Measurements from ENCODE around the gene COX7A2L. TPM values are rescaled to one million over a fixed set of nuclear protein-coding genes. Genes with fewer than 3 reads are reported as not detected.
"Not testable (repeated sequence)": the region's sequence is repeated elsewhere in the genome, so short reads cannot be mapped to it uniquely, and the experiment has no call there.

Gene COX7A2L
- total RNA-seq, 1 experiment from 2014 or later = 216 TPM

DNA sequence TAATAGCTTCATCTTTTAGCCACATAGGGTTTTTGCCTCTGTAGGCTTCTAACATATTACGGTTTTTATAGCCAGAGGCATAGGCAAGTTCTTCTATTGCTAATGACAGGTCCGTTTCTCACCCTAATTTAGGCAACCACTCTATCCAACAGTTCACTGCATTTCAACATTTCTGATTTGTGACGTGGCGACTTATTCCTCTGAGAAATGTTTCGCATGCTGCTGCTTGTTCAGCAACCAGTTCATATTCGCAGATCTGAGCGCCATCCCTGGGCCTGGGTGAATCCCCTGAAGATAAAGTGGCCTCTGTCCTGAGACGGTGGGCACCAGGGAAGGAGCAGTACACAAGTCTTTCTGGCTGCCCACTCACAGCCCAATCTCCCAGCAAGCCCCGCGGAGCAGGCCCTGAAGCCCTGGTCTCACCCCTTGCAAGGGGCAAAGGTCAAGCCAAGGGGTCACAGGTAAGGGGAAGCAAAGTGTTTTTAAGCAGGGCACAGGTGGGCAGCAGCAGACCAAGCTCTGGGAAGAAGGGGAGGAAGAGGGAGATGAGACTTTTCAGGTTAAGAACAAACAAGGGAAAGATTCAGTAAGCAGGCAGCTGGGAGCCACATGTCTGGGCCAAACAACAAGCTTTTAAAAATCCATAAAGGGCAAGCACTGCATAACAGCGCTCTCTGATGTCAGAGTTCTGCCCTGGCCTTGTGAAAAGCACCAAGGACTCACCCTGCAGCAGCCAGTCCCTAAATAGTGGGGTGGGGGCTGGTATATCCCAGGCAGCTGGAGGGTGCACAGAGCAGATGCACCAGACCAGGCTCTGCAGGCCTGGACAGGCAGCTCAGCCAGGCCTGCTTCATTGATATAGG lies 10.8 kb upstream of the COX7A2L start:
- in situ Hi-C loops (cut with HindIII; ENCODE audit: low pct_unique_long_range_greater_than_20kb, low sequenced_read_pairs) = no loop called here
- DNase-seq (ENCODE audit: low read depth) = no peak

DNA sequence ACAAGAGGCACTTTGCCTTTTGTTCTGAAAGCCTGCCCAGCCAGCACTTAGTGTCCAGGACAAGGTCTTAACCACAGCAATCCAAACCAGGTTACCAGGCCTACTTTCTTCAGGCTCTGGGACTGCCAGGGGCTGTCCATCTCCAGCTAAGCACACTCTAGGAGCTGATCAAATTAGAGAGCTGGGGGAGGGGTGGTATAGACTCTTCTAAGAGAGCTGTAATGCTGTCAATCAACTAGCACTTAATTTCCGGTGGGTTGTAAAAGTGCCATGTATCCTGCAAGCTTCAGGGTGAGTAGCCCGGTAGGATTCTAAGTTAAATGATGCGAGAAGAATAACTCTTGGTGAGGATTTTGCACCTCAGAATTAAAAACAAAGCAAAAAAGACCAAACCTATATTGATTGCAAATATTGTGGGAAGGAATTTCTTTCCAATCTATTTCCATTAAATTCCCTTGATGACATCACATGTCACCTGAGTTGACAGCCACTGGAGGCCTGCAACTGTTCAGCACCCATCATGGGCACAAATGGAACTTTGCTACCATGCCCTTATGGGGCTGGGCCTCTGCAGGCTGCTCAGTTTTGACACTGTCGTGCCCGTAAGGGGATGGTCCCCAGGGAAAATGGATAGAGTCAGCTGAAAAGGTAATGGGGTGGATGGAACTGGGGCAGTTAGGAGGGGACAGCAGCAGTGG lies 8.7 kb upstream of the COX7A2L start:
- in situ Hi-C loops (cut with HindIII; ENCODE audit: low pct_unique_long_range_greater_than_20kb, low sequenced_read_pairs) = no loop called here
- no peak for DNase-seq (ENCODE audit: low read depth)

DNA sequence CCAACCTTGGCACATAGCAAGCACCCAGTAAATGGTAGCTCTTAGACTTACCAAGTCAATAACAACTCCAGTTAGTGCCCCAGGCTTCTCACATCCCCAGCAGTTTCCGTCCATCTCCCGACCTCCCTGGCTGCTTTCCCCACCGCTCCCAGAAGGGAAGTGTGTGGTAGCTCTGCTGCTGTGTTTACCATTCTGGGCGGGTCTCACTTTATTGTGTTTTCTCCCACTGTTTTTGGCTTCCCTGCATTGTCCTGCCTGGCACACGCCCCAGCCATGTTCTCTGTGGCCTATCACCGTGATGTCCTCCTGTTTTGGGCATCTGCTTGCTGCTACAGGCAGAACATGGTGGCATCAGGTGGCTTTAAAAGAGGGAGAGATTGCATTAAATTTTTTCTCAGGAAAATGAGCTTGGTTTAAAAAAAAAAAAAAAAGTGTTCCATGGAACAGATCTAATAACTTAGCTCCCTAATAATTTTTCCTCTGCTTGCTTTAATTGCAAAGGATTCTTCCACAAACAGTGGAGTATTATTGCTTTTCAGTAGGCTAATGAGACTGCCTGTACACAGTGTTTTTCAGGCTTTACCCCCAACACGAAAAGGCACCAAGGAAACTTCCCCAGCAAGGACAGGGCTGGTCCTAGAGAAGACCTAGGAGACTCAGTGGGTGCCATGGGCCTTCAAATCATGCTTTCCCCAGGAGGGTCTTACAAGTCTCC lies 8.0 kb upstream of the COX7A2L start:
- in situ Hi-C loops (cut with HindIII; ENCODE audit: low pct_unique_long_range_greater_than_20kb, low sequenced_read_pairs) = no loop called here
- no peak for DNase-seq (ENCODE audit: low read depth)

DNA sequence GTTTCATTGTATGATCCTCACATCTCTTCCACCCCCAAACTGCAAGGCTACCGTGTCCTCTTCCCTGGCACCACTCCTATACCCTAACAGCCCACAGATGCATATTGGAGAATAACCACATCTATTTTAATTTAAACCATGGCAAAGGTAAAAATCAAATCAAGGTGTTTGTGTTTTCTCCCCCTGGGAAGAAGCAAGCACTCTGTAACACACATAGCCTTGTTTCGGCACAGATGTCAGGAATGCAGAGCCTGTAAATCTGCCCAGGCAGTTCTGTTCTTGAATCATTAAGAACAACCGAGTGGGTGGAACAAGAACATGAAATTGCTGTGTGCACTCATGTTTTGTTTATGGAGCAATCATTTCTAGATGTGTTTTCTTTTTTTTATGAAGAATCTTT lies 6.8 kb upstream of the COX7A2L start:
- DNase-seq (ENCODE audit: low read depth) = no peak
- in situ Hi-C loops (cut with HindIII; ENCODE audit: low pct_unique_long_range_greater_than_20kb, low sequenced_read_pairs) = no loop called here

DNA sequence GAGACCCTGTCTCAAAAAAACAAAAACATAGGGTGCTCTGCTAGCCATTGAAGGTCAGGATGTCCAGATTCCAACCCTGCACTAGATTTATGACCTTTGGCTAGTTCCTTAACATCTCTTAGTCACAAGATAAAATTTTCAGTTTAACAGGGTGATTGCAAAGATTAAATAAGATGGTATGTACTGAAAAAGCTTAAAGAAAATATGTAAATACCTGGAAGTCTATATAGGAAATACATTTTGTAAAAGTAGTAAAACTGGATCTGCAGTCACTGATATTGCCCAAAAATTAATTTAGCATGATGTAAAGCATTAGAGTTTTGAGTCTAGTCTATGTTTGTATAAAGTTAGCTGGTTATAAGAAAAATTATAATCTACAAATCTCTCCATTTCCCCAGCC lies 5.4 kb upstream of the COX7A2L start:
- DNase-seq (ENCODE audit: low read depth) = no peak
- in situ Hi-C loops (cut with HindIII; ENCODE audit: low pct_unique_long_range_greater_than_20kb, low sequenced_read_pairs) = no loop called here

DNA sequence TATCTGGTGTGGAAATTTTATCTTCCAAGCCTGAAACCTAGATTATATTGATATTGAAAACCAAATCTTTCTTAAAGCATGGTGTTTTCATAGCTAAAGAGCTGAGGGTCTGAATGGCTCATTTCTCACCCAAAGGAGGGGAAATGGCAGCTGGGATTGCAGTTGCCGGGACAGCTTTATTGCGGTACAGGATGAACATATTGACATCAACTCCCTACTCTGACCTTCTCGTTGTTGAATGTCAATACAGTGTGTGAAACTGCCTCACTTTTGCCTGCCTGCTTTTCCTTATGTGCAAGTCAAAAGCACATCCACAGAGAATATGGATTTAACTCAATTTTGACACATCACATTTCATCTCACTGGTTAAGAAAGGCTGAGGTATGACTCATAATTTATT lies 3.6 kb upstream of the COX7A2L start:
- in situ Hi-C loops (cut with HindIII; ENCODE audit: low pct_unique_long_range_greater_than_20kb, low sequenced_read_pairs) = no loop called here

DNA sequence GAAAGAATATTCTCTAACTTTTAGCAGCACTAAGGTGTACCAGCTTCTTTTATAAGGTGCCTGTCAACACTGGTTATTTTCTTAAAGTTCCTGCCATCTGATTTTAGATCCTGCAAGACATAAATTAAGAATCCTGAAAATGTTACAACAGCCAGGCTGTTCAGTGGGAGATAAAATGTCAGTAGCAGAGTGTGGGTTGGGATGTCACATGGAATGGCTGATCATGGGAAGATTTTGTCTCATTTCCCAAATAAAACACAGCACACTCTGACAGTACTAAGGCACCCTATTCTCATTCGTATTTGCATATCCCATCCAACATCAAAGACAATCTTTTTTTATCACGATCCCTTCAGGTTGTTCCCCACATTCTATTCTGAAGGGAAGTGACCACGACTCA lies 2.4 kb upstream of the COX7A2L start:
- in situ Hi-C loops (cut with HindIII; ENCODE audit: low pct_unique_long_range_greater_than_20kb, low sequenced_read_pairs) = no loop called here
- DNase-seq (ENCODE audit: low read depth) = no peak

More for the DNA sequence above, 3.6 kb upstream of the COX7A2L start:
- DNase-seq (ENCODE audit: low read depth) = no peak

DNA sequence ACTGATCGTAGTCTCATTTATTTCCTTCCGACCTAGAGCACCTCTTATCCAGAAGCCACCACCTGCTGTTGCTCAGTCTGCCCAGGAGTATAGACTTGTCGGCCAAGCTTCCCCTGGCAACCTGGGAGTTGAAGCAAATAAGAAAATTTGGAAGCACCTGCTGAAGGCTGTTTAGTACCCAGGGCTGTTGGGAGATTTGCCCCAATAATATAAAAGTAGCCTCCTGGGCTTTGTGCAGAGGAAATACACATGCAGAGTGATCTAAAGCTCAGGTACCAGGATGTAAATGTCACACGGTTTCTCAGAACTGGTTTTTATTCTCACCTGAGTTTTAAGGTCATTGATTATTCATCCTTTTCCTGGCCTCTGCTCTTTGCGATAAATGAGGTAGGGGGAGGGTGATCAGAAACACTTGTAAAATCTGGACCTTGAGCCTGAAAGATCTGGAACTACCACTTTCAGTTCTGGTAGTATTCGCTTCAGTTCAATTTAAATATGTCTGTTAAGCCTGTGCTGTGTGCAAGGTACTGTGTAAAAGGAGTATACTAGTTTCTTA lies 789 bp upstream of the COX7A2L start:
- in situ Hi-C loops (cut with HindIII; ENCODE audit: low pct_unique_long_range_greater_than_20kb, low sequenced_read_pairs) = no loop called here
- no peak for DNase-seq (ENCODE audit: low read depth)

DNA sequence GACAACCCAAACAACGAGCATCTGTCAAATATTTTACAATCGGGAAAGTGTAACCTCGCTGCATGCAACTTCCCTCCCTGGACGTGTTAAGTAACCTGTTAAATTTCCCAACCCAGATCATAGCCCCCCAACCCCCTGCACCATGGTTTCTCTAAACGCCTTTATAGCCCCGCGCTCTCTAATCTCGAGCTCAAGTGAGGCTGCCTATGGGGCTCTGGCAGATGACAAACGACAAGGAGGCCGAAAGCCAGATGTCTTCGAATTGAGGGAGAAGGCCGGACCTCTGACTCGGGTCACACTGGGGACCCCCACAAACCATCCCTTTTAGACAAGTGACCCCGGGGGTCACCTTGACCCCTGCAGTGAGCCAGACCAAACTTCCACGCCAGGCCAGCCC lies 526 bp downstream of the COX7A2L start:
- in situ Hi-C loops (cut with HindIII; ENCODE audit: low pct_unique_long_range_greater_than_20kb, low sequenced_read_pairs) = no loop called here
- no peak for DNase-seq (ENCODE audit: low read depth)

DNA sequence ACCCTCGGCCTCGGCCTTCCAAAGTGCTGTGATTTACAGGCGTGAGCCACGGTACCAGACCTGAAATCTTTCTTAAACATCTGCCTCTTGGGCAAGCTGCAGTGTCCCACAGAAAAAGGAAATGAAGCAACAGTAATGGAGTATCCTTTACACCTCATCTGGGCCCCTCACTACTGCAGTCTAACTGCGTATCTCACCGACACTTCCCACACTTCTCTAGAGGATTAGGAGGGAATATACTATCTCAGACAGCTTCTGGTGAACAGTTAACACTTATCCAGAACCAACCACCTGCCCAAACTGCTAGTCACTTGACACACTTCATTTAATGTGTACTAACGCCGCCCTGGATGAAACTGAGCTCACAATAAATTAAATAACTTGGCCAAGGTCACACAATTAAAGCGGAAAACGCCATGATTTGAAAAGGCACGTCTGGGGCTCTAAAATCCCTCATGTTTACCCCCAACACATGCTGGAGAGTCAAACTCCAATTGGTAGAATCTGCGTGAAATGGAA lies 993 bp downstream of the COX7A2L start:
- in situ Hi-C loops (cut with HindIII; ENCODE audit: low pct_unique_long_range_greater_than_20kb, low sequenced_read_pairs) = no loop called here
- DNase-seq (ENCODE audit: low read depth) = no peak

DNA sequence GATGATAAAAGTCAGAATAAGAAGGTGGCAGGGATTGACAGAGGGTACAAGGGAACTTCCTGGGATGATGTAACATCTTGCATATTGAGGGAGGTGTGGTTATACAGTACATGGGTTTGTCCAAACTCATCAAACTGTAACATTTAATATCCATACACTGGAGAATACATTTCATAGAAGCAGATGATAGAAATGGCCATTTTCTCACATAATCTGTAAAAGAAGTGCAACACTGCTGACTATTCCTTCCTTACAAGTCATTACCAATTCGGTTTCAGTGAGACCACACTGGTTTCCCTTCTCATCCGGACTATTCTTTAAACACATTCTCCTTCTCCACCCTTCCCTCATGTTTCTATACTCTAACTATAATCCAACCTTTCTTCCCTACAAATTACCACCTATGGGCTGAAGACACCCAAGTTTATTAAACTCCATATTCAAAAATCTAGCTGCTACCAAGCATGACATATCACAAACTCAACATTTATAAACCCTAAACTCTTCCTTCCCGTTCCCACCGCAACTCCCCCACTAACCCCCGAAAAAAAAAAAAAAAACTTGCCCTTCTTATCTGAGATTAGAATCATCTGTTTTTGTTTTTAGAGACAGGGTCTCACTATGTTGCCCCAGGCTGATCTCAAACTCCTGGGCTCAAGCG lies 1.6 kb downstream of the COX7A2L start:
- in situ Hi-C loops (cut with HindIII; ENCODE audit: low pct_unique_long_range_greater_than_20kb, low sequenced_read_pairs) = no loop called here
- DNase-seq (ENCODE audit: low read depth) = no peak

DNA sequence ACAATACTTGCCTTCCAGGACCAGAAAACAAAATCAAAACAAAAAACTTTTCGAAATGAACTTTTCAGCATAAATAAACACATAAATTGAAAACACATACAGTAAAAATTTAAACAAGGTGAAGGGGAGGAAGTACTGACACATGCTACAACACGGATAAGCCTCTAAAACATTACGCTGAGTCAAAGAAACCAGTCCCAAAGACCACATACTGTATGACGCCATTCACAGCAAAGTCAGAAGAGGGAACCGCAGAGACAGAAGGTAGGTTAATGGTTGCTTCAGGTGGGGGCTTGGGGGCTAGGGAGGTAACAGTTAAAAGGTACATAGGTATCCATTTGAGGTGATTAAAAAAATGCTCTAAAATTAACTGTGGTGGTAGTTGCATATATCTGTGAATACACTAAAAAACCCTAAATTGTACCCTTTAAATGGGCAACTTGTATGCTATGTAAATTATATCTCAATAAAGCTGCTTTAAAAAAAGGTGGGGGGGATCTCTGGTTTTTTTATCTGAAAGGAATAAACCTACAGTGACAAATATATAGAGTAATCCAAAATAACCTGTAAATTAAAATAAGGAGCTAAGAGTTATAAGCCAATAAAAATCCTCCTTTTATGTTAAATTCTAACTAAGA lies 7.1 kb downstream of the COX7A2L start:
- no peak for DNase-seq (ENCODE audit: low read depth)
- in situ Hi-C loops (cut with HindIII; ENCODE audit: low pct_unique_long_range_greater_than_20kb, low sequenced_read_pairs) = no loop called here

DNA sequence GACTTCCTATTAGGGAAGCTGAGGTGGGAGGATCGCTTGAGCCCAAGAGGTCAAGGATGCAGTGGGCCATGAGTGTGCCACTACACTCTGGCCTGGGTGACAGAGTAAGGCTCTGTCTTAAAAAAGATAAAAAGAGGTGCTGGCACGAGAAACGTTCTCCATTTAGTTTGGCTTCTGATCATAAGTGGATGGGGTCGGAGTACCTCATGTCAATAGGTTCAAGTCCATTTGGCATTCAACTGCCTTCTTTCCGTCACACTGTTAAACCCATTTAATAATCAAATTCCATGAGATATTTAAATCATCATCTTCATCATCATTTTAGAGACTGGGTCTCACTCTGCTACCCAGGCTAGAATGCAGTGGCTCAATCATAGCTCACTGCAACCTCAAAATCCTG lies 9.2 kb downstream of the COX7A2L start:
- no peak for DNase-seq (ENCODE audit: low read depth)
- in situ Hi-C loops (cut with HindIII; ENCODE audit: low pct_unique_long_range_greater_than_20kb, low sequenced_read_pairs) = no loop called here

DNA sequence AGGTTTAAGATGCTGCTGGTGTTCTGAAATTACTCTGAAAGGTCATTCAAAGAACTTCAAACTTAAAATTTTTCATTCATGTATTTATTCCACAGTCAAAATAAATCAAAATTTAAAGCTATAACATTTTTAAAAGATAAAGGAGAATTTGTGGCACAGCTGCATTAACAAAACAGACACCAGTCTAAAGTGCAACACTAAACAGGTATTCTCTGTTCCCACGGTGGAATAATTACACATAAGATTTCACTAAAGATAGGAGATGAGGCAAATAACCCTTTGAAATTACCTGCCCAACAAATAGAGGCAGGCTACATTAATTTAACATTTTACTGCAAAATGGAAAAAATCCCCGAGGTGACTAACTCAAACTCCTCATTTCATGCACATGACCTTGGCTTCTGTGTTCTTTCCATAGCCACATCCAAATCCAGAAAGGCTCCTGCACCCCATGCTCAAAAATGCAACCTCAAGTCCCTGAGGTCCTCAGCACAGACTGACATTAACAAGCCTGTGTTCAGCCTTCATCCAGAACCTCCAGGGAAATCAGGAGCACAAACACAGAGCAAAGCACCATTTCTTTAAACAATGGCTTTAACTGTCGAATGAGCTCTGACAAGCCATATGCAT lies 10.5 kb downstream of the COX7A2L start:
- in situ Hi-C loops (cut with HindIII; ENCODE audit: low pct_unique_long_range_greater_than_20kb, low sequenced_read_pairs) = no loop called here
- DNase-seq (ENCODE audit: low read depth) = no peak

DNA sequence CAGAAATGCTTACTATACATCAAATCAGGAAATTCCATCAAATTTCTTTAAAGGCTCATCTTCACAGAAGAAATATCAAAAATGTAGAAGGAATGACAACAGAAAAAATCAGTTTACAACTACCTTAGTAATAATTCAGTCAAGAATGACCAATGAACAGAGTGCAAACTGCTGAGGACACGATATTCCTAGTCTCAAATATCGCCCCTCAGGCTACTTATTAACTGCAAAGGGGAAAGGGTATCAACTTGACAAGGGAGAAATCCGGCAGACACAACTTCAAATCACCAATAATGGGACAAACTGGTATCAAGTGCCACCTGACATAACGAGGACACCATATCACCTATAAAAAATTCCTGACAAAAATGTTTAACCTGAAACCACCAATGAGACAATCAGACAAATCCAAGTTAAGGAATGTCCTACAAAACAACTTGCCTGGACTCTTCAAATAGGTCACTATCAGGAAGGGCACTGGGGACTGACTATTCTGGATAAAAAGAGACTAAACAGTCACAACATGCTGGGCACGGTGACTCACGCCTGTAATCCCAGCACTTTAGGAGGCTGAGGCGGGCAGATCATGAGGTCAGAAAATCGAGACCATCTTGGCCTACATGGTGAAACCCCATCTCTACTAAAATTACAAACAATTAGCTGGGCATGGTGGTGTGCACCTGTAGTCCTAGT lies 12.8 kb downstream of the COX7A2L start:
- in situ Hi-C loops (cut with HindIII; ENCODE audit: low pct_unique_long_range_greater_than_20kb, low sequenced_read_pairs) = no loop called here
- DNase-seq (ENCODE audit: low read depth) = no peak

DNA sequence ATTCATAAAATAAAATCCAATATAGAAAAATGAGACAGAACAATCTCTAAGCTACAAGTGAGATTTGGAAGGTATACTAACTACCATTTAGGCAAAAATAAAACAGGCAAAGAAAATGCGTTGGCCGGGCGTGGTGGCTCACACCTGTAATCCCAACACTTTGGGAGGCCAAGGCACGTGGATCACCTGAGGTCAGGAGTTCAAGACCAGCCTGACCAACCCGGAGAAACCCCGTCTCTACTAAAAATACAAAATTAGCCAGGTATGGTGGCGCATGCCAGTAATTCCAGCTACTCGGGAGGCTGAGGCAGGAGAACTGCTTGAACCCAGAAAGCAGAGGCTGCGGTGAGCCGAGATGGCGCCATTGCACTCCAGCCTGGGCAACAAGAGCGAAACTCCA lies 13.5 kb downstream of the COX7A2L start:
- in situ Hi-C loops (cut with HindIII; ENCODE audit: low pct_unique_long_range_greater_than_20kb, low sequenced_read_pairs); DNase-seq (ENCODE audit: low read depth): not testable (repeated sequence)

DNA sequence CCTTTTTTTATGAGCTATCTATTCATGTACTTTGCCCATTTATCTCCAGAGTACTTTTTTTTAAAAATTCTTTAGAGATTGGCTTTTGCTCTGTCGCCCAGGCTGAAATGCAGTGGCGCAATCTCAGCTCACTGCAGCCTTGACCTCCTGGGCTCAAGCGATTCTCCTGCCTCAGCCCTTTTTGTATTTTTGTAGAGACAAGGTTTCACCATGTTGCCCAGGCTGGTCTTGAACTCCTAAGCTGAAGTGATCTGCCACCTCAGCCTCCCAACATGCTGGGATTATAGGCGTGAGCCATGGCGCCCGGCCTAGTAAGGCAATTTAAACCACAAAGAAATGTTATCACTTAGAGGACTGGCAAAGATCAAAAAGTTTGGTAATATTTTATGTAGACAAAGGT lies 14.2 kb downstream of the COX7A2L start:
- in situ Hi-C loops (cut with HindIII; ENCODE audit: low pct_unique_long_range_greater_than_20kb, low sequenced_read_pairs); DNase-seq (ENCODE audit: low read depth): not testable (repeated sequence)

All from Caki2 (cell line).